ENCODE measurements around the gene TTC39C. TPM values are rescaled to one million over a fixed set of nuclear protein-coding genes. Genes with fewer than 3 reads are reported as not detected.

The TTC39C gene
- 10 to 100 TPM; 84.0 to 95.1 TPM for total RNA-seq

DNA sequence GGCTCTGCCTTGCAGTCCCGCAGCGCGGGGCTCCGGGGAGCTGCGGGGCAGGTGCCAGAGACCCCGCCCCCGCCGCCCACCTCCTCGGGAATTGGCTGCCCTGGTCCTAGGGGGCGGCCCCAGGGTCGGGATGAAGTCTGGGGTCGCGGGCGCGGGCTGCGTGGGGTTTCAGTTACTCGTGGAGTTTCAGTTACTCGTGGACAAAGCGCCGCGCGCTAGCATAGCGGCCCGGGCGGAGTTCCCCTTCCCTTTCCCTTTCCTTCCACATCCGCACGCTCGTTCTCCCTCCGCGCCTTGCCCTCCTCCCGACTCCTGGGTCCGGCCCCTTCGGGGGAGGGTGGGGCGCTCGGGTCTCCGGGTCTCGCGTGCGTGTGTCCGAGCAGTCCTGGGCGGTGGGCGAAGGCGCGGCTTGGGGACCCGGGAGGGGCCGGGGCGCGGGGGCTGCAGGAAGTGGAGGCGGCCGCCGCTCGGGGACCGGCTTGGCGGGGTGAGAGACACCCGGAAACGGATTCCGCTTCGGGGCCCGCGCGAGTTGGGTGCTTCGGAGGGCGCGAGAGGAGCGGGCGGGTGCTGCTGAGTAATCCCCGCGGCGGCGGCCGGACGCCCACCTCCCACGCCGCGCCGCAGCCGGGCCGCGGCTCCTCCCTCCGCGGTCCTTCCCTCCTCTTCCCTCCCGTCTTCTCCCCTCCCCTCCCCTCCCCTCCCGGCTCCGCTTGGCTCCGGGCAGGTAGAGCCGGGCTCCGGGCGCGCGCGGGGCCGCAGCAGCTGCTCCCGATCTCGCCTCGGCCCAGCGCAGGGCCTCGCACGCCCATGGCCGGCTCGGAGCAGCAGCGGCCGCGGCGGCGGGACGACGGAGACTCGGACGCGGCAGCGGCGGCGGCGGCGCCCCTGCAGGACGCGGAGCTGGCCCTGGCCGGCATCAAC, at the start of gene TTC39C:
Gene TTC39C, plus strand, starts transcription at position 693 of the 924 bp plus-strand sequence. Its CDS starts 118 bp downstream, at position 811.
- ATAC-seq (ENCODE audit: low read depth) (peak; percentile 70), DNase-seq (peak; percentile 88)
- POLR2A ChIA-PET, result interaction anchor here (0.7 to 2.0 kb wide), 13 partner anchors 21 to 194 kb away, joined by 3 to 7 read pairs (median 4); no protein-coding TSS in a partner anchor
- Mint-ChIP-seq H3K27me3 (no peaks in the 10 kb centered on the region), H3K4me3 (peak within 1 kb of the TSS; percentile 86), H3K4me1 (peaks cover 65% of the 10 kb centered on the region), H3K9me3 (no peaks in the 10 kb centered on the region), H3K36me3 (peaks cover 14% of the 10 kb centered on the region), H3K27ac (peak within 1 kb of the TSS; percentile 92)

DNA sequence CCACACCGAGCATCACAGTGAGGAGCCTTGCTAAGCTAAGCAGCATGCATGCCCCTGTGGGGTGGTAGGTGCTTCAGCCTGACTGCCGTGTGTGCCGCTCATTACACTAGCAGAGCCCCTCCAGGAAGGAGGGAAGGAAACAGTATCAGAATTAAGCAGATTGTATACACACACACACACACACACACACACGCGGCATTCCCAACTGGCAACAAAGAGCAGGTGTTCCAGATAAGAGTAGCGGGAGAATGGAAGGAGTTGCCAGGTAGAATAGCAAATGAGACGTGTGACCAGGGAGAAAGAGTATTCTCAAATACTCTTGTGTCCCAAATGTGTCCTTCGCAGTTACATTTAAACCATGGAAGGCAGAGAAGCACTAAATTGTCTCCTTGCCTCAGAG, 47.6 kb upstream of the TTC39C start:
- POLR2A ChIA-PET, result interaction anchor here (1.2 to 2.0 kb wide), 4 partner anchors 36 to 51 kb away, joined by 3 to 5 read pairs (median 4); partner anchors contain the start of gene TTC39C

DNA sequence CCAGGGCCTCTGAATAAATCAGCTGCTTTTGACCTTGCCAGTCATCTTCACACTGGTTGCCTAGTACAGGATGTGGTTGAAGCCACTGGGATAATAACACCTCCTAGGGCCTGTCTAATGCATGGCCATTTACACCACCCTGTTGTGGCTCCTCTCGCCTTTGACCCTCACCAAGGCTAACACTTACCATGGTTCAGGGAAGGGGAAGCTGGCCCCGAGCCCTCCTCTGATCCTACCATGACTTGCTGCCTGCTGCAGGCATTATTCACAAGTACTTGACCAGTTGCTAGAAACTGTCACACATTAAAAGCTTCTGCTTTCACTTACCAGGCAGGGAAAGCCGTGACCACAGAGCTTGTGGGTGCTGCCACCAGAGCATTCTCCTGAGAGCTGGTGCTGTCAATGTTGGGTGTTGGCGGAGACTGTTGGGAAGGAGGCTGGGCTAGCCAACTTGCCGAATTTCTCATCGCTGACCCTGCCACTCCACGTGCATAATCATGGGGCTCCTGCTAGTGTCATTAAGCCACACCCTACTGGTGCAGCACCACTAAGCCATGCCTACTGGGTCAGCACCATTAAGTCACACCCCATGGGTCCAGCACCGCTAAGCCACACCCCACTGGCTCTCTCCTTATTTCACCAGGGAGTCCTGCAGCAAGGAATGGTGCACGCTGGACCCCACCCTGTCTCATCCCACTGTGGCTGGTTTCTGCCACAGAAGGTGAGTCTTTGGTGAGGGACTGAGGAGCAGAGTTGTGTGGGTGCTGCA, 47.0 kb upstream of the TTC39C start:
- Mint-ChIP-seq H3K36me3 (peaks cover 12% of the 10 kb centered on the region), H3K4me3 (peak overlapping the region; percentile 44), H3K4me1 (peaks cover 59% of the 10 kb centered on the region), H3K27ac (peak overlapping the region; percentile 80), H3K9me3 (no peaks in the 10 kb centered on the region), H3K27me3 (no peaks in the 10 kb centered on the region)
- POLR2A ChIA-PET, result interaction anchor here (1.2 to 2.0 kb wide), 5 partner anchors 25 to 50 kb away, joined by 3 to 5 read pairs (median 4); partner anchors contain the start of gene TTC39C
- ATAC-seq (ENCODE audit: low read depth), result peak; percentile 48
- peak; percentile 51 for DNase-seq

More for the DNA sequence above, 47.6 kb upstream of the TTC39C start:
- Mint-ChIP-seq H3K36me3 (peaks cover 12% of the 10 kb centered on the region), H3K4me1 (peaks cover 59% of the 10 kb centered on the region), H3K4me3 (peak overlapping the region; percentile 48), H3K27ac (peak overlapping the region; percentile 56), H3K9me3 (no peaks in the 10 kb centered on the region), H3K27me3 (no peaks in the 10 kb centered on the region)
- no peak for ATAC-seq (ENCODE audit: low read depth)
- no peak for DNase-seq

DNA sequence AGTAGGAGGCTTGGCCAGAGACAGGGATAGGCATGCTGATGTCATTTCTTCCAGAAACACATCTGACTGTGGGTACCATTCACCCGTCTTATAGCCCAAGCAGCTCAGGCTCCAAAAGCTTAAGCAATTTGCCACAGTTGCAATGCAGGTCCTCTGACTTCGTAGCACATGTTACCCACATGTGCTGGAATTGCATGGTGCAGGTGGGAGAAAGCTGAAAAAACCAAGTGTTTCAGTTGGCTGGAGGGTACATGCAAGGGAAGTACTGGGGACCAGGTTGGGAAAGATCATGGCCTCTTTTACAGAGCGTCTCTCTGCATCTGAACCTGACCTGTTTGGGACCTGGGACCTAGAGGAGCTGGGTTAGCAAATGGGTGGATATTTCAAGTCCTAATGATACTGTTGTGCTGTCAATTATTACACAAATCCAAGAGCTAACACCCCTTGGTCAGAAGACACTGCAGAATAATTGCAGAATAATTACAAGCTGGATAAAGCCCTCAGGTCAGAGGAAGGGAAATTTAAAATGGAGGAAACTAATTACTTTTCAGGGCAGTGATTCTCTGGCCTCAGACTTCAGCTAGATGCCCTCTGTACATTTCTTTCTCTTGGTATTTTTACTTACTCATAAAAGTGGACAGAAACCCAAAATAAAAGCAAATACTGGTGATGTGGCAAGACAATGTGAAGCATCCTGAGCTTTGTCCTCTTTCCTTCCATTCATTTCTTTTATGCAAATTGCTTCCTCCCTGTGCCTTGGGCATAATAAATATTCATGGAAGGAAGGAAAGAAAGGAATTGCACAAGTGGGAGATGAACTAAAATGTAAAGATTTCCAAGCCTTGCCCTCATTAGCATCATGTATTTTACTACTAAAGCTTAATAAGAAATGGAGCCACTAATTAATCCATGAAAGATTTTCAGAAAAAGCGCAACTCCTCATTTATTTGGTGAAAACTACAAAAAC, 45.6 kb upstream of the TTC39C start:
- DNase-seq, result no peak
- Mint-ChIP-seq H3K27me3 (no peaks in the 10 kb centered on the region), H3K27ac (peak overlapping the region; percentile 80), H3K4me3 (no peak overlapping the region), H3K9me3 (no peaks in the 10 kb centered on the region), H3K36me3 (peaks cover 11% of the 10 kb centered on the region), H3K4me1 (peaks cover 56% of the 10 kb centered on the region)
- ATAC-seq (ENCODE audit: low read depth), result no peak
- POLR2A ChIA-PET, result interaction anchor here (0.9 to 2.0 kb wide), 5 partner anchors 22 to 49 kb away, joined by 4 to 5 read pairs (median 5); no protein-coding TSS in a partner anchor

DNA sequence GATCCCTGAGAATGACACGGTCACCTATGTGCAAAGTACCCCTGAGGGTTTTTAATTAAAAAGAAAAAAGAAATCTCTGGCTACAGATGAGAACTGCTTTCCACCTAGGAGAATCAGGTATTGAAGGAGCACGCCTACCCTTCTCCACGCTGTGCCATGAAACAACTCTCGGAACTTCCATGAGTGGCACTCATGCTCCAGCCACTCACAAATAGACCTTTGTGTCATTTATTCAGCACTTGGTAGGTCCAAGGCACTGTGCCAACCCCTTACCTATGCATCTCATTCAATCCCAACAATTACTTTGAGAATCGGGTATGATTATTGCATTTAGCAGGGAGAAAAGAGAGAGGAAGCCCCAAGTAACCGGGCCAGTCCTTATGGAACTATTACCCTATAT, 44.9 kb upstream of the TTC39C start:
- peak overlapping the region; percentile 17 for H3K27ac Mint-ChIP-seq

DNA sequence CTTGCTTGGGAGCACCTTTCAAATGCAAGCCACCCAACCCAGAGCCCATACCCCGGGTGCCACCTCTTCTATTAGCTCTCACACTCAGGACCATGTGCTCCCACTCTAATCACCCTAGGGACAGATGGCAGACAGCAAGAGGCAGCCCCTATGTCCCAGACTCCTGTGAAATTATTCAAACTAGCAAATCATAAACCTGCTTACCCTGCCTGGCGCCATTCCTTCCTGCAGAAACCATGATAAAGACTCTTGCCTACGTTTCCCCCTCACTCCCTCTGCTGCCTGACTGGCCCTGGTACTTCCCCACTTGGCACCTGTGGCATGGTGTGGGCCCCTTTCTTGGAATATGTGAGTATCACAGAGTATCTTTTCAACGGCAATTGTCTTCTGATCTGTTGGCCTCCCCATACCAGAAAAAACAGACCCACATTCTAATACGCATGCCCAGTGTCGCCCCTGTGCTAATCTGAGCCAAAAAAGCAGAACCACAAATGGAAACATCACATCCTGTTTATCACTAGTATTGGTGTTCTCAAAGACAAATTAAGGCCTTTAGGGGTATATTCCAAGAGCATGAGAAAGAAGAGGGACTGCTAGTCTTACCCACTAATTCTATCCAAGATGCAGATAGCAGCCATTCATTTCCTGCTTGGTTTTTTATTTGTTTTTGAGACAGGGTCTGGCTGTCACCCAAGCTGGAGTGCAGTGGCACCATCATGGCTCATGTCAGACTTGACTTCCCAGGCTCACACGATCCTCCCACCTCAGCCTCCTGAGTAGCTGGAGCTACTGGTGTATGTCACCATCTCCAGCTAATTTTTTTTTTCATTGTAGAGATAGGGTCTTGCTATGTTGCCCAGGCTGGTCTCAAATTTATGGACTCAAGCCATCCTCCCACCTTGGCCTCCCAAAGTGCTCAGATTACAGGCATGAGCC, 44.1 kb upstream of the TTC39C start:
- Mint-ChIP-seq H3K4me3 (peak overlapping the region; percentile 51), H3K9me3 (peaks cover 6% of the 10 kb centered on the region), H3K4me1 (peaks cover 42% of the 10 kb centered on the region), H3K27me3 (no peaks in the 10 kb centered on the region), H3K27ac (peak overlapping the region; percentile 84), H3K36me3 (peaks cover 7% of the 10 kb centered on the region)
- DNase-seq (no peak), ATAC-seq (ENCODE audit: low read depth) (peak; percentile 61)
- POLR2A ChIA-PET, result no interaction called here

More for the DNA sequence above, 44.9 kb upstream of the TTC39C start:
- H3K9me3 Mint-ChIP-seq, result peaks cover 2% of the 10 kb centered on the region
- no peaks in the 10 kb centered on the region for H3K27me3 Mint-ChIP-seq
- H3K36me3 Mint-ChIP-seq, result peaks cover 9% of the 10 kb centered on the region
- H3K4me3 Mint-ChIP-seq, result no peak overlapping the region
- peaks cover 49% of the 10 kb centered on the region for H3K4me1 Mint-ChIP-seq
- POLR2A ChIA-PET, result interaction anchor here (0.9 to 1.3 kb wide), 2 partner anchors 21 to 44 kb away, joined by 4 to 5 read pairs; no protein-coding TSS in a partner anchor
- DNase-seq (no peak), ATAC-seq (ENCODE audit: low read depth) (no peak)

DNA sequence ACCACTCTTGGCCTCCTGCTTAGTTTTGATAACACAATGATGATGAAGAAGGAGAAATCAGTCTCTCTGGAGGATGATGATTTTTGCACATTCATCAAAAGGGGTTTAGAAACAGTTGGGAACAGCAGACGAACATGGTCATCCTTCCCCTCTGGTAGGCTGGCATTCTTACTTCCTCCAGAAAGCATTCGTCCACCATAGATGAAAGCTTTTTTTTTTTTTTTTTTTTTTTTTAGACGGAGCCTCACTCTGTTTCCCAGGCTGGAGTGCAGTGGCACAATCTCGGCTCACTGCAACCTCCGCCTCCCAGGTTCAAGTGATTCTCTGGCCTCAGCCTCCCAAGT, 43.5 kb upstream of the TTC39C start:
- H3K36me3 Mint-ChIP-seq, result peaks cover 7% of the 10 kb centered on the region
- POLR2A ChIA-PET, result interaction anchor here (0.8 kb wide), 1 partner anchor 43 kb away, joined by 3 read pairs; the partner anchor contains the start of gene TTC39C
- H3K27ac Mint-ChIP-seq, result peak overlapping the region; percentile 84
- no peaks in the 10 kb centered on the region for H3K27me3 Mint-ChIP-seq
- H3K9me3 Mint-ChIP-seq, result peaks cover 6% of the 10 kb centered on the region
- H3K4me1 Mint-ChIP-seq, result peaks cover 38% of the 10 kb centered on the region
- ATAC-seq (ENCODE audit: low read depth), result no peak
- no peak for DNase-seq
- no peak overlapping the region for H3K4me3 Mint-ChIP-seq

DNA sequence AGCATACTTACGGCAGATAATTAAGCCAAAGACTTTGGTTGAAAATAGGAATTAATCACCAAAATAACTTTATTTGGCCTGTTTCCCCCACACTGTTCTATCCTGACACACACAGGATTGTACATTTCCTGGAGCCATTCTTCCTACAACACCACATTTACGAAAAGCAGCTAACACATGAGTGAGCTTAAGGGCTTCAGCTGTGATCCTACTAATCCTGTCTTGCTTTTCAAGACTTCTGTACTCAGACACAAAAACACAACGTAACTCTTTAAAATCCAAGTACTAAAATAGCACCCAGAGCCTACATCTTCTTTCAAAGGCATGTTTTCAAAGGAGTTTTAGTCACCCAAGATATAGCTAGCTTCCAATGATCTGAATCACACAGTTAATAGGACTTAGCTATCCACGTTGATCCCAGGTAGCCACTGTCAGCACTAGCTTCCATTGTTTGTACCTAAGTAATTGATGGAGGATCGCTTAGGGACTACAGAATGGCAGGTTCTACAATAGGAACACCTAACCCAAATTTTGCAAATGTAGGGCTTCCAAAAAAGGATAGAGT, 42.8 kb upstream of the TTC39C start:
- Mint-ChIP-seq H3K9me3 (peaks cover 12% of the 10 kb centered on the region), H3K4me3 (no peak overlapping the region), H3K27me3 (peaks cover 2% of the 10 kb centered on the region), H3K36me3 (peaks cover 14% of the 10 kb centered on the region), H3K4me1 (peaks cover 37% of the 10 kb centered on the region), H3K27ac (no peak overlapping the region)
- POLR2A ChIA-PET, result interaction anchor here (0.8 kb wide), 1 partner anchor 42 kb away, joined by 3 read pairs; the partner anchor contains the start of gene TTC39C
- no peak for ATAC-seq (ENCODE audit: low read depth)
- DNase-seq, result no peak

DNA sequence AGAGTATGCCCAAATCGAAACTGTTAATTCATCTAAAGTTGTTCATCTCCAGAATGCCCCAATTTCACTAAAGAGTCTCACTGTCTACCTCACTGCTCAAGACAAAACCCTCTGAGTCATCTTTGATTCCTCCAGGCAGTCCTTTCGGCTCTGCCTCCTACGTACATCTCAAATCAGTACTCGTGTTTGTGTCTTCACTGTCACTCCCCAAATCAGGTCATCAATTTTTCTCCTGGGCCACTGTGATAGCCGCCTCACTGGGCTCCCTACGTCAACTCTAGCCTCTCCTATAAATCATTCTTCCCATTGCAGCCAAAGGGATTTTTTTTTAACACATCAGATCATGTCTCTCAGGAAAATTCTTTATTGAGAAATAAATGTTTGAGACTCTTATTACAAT, 42.1 kb upstream of the TTC39C start:
- no peak overlapping the region for H3K27ac Mint-ChIP-seq

DNA sequence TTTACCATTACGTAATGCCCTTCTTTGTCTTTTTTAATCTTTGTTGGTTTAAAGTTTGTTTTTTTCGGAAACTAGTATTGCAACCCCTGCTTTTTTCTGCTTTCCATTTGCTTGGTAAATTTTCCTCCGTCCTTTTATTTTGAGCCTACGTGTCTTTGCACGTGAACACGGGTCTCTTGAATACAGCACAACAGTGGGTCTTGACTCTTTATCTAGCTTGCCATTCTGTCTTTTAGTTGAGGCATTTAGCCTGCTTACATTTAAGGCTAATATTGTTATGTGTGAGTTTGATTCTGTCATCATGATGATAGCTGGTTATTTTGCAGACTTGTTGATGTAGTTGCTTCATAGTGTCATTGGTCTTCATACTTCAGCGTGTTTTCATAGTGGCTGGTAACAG, 37.5 kb upstream of the TTC39C start:
- Mint-ChIP-seq H3K9me3 (peaks cover 17% of the 10 kb centered on the region), H3K27me3 (peaks cover 2% of the 10 kb centered on the region), H3K27ac (peak overlapping the region; percentile 77), H3K4me3 (no peak overlapping the region), H3K4me1 (peaks cover 19% of the 10 kb centered on the region), H3K36me3 (peaks cover 13% of the 10 kb centered on the region)
- DNase-seq (no peak), ATAC-seq (ENCODE audit: low read depth) (no peak)
- POLR2A ChIA-PET, result interaction anchor here (1.5 kb wide), 1 partner anchor 15 kb away, joined by 4 read pairs; no protein-coding TSS in a partner anchor

More for the DNA sequence above, 42.1 kb upstream of the TTC39C start:
- no peak for ATAC-seq (ENCODE audit: low read depth)
- Mint-ChIP-seq H3K36me3 (peaks cover 17% of the 10 kb centered on the region), H3K9me3 (peaks cover 15% of the 10 kb centered on the region), H3K4me3 (no peak overlapping the region), H3K27me3 (peaks cover 2% of the 10 kb centered on the region), H3K4me1 (peaks cover 32% of the 10 kb centered on the region)
- POLR2A ChIA-PET, result no interaction called here
- no peak for DNase-seq
